T-helper 17 cell (primary cell): ENCODE data around the gene SLC9B1. TPM values are rescaled to one million over a fixed set of nuclear protein-coding genes. Genes with fewer than 3 reads are reported as not detected.
"Not testable (repeated sequence)": the region's sequence is repeated elsewhere in the genome, so short reads cannot be mapped to it uniquely, and the experiment has no call there.

Source experiments
- ATAC-seq: fragments of 150-1000 bp; cut with Tn5 transposase; 2 replicates; pipeline ENCODE4 v1.10.0; 2021; ENCODE audit warnings: mild to moderate bottlenecking, moderate library complexity
- DNase-seq, 3 donors: peaks; one replicate each; pipeline versions ENCODE4 v3.0.0 to v3.0.0-alpha.2; 2020 to 2021
- H3K9me3 ChIP-seq: one replicate; pipeline ENCODE4 v1.7.0; 2013; ENCODE audit warnings: low read length, mild to moderate bottlenecking; ENCODE audit not compliant: control insufficient read depth, poor library complexity, severe bottlenecking
- H3K27ac Mint-ChIP-seq: one replicate; pipeline ENCODE4 v1.8.0; 2022; ENCODE audit warnings: mild to moderate bottlenecking, moderate library complexity, mixed read lengths
- H3K27me3 Mint-ChIP-seq: one replicate; pipeline ENCODE4 v1.8.0; 2022; ENCODE audit warnings: mixed read lengths
- H3K36me3 Mint-ChIP-seq: one replicate; pipeline ENCODE4 v1.8.0; 2022; ENCODE audit warnings: low read depth, mixed read lengths
- H3K4me1 Mint-ChIP-seq: one replicate; pipeline ENCODE4 v1.8.0; 2022; ENCODE audit warnings: mild to moderate bottlenecking, mixed read lengths
- H3K4me3 Mint-ChIP-seq: one replicate; pipeline ENCODE4 v1.8.0; 2022; ENCODE audit warnings: mild to moderate bottlenecking, moderate library complexity, mixed read lengths
- total RNA-seq, 4 donors: library from RNA in 2 of 4; stranded (reverse) in 2 of 4; gene quantifications; one replicate each; pipeline ENCODE4 v1.2.3 and lab custom pipeline; 2022 to 2026

The SLC9B1 gene
- total RNA-seq, 2 donors from 2014 or later: 1.4 to 4.6 TPM

DNA sequence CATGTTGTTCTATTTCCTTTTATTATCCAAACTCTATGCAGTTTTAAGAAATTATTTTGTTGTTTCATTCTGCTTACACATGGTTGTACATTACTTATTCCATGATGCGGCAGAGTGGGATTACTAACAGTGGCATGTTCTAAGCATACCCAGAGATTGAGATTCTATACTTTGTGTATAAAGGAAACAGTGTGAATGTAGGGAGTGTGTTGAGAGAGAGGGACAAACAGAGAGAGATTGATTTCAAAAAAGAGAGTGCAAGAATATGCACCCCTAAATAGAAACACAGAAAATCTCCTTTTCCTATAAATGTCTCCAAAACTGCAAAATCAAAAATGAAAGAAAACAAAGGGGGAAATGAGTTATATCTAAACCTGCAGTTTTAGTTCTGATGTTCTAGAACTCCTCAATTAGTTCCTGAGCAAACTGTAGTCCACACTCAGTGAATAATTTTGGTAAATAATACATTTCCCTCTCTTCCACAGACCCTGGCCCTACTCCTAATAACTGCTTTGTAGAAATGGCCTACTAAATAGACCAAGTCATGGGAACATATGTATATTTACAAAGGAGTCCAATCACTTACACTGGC, 31.0 kb downstream of the SLC9B1 start:
- ATAC-seq (no peak), DNase-seq (no peak)
- Mint-ChIP-seq H3K4me3 (no peak overlapping the region), H3K36me3 (peaks cover 2% of the 10 kb centered on the region), H3K4me1 (no peaks in the 10 kb centered on the region), H3K27me3 (no peaks in the 10 kb centered on the region), H3K27ac (no peak overlapping the region)
- no peaks in the 10 kb centered on the region for H3K9me3 ChIP-seq

DNA sequence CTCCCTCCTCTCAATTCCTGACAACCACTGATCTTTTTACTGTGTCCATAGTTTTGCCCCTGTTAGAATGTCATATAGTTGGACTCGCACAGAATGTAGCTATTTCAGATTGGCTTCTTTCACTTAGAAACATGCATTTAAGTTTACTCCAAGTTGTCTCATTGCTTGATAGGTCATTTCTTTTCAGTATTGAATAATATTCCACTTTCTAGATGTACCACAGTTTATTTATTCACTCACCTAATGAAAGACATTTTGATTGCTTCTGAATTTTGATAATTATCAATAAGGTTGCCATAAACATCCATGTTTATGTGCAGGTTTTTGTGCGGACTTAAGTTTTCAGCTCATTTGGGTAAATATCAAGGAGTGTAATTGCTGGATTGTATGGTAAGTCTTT, 38.5 kb downstream of the SLC9B1 start:
- Mint-ChIP-seq H3K27me3 (no peaks in the 10 kb centered on the region), H3K27ac (no peak overlapping the region), H3K4me1 (no peaks in the 10 kb centered on the region), H3K36me3 (no peaks in the 10 kb centered on the region), H3K4me3 (no peak overlapping the region)
- no peaks in the 10 kb centered on the region for H3K9me3 ChIP-seq
- ATAC-seq (no peak), DNase-seq (no peak)

DNA sequence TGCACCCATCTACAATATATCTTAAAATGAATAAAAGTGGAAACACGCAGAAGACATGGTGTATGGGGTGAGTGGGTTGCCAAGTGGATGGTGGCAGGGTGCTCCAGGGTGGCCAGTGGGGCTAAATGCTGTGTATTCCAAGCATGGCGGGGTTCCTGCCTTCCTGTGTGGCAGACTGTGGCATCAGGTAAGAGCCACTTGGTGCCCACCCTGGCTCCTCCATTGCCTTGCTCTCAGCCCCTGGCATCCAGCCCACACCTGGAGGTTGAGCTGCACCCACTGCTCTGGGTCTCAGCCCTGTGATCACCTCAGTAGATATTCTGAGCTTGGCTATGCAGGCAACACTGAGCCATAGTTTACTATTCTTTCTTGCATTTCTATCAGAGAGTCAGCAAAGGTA, 57.7 kb downstream of the SLC9B1 start:
- not testable (repeated sequence) for H3K27ac Mint-ChIP-seq, H3K4me1 Mint-ChIP-seq, H3K4me3 Mint-ChIP-seq, H3K9me3 ChIP-seq, ATAC-seq, H3K27me3 Mint-ChIP-seq, DNase-seq, H3K36me3 Mint-ChIP-seq

DNA sequence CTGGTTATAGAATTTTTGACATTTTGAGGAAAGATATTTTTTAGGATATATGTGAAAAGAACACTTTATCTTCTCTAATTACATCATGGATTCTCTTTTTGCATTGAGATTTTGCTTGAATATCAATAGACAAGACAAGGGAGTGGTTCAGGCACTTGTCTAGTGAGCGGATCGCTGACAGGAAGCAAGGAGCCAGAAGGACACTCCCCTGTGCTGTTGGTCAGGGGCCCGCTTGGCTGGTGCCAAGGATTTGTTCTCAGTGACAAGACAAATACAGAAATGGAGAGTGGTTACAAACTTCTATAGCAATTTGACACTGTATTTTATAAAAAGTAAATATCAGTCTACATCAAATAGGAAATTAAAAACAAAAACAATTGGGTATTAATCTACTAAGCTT, 60.0 kb downstream of the SLC9B1 start:
- Mint-ChIP-seq H3K27me3 (no peaks in the 10 kb centered on the region), H3K4me3 (no peak overlapping the region), H3K36me3 (peaks cover 5% of the 10 kb centered on the region), H3K27ac (no peak overlapping the region), H3K4me1 (no peaks in the 10 kb centered on the region)
- DNase-seq (no peak), ATAC-seq (no peak)
- no peaks in the 10 kb centered on the region for H3K9me3 ChIP-seq

DNA sequence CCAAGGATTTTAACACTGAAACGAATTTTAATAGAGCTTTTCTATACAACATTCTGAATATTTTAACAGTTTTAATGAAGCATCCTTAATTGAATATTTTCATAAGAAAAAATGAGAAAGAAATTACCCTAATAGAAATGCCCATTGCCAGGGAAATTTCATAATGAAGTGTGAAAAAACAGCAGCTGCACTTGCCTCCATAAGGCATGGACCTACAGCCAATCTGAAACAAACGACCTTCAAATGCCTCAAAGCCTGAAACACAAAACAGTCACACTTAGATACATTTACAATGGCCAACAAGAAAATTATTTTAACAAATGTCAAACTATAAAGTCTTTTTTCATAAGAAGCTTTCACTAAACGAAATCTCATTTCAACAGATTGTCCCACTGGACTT, 74.4 kb downstream of the SLC9B1 start:
- H3K4me3 Mint-ChIP-seq: no peak overlapping the region
- H3K27ac Mint-ChIP-seq: no peak overlapping the region
- DNase-seq: no peak
- ATAC-seq: no peak
- no peaks in the 10 kb centered on the region for H3K9me3 ChIP-seq
- H3K36me3 Mint-ChIP-seq: peaks cover 2% of the 10 kb centered on the region
- no peaks in the 10 kb centered on the region for H3K27me3 Mint-ChIP-seq
- no peaks in the 10 kb centered on the region for H3K4me1 Mint-ChIP-seq

DNA sequence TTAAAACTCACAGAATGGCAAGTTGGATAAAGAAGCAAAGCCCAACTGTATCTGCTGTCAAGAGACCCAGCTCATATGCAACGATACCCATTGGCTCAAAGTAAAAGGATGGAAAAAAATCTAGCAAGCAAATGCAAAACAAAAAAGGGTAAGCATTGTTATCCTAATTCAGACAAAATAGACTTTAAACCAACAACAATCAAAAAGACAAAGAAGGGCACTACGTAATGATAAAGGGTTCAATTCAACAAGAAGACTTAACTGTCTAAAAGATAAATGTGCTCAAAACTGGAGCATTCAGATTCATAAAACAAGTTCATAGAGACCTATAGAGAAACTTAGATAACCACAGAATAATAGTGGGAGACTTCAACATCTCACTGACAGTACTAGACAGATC, 81.4 kb downstream of the SLC9B1 start:
- H3K27ac Mint-ChIP-seq, H3K36me3 Mint-ChIP-seq, H3K9me3 ChIP-seq, H3K4me1 Mint-ChIP-seq, ATAC-seq, DNase-seq, H3K27me3 Mint-ChIP-seq, H3K4me3 Mint-ChIP-seq: not testable (repeated sequence)

DNA sequence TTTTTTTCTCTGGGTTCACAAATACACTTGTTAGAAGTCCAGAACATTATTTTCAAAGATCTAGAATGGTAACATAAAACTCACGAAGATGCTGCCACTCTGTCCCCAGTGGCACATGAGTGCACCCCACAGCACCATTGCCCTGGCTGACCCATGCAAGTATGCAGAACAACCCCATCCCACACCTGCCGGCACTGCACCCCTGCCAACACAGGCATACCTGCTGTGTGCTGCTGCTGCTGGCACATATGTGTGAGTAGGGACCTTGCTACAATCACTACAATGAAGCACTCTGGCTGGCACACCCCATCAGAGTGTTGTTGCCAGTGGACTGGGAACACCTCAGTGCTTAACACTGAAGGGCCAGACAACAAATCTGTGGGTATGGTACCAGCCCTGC, 83.8 kb downstream of the SLC9B1 start:
- DNase-seq: no peak
- no peak overlapping the region for H3K27ac Mint-ChIP-seq
- no peaks in the 10 kb centered on the region for H3K4me1 Mint-ChIP-seq
- H3K4me3 Mint-ChIP-seq: no peak overlapping the region
- H3K9me3 ChIP-seq: no peaks in the 10 kb centered on the region
- H3K36me3 Mint-ChIP-seq: peaks cover 3% of the 10 kb centered on the region
- ATAC-seq: no peak
- no peaks in the 10 kb centered on the region for H3K27me3 Mint-ChIP-seq

DNA sequence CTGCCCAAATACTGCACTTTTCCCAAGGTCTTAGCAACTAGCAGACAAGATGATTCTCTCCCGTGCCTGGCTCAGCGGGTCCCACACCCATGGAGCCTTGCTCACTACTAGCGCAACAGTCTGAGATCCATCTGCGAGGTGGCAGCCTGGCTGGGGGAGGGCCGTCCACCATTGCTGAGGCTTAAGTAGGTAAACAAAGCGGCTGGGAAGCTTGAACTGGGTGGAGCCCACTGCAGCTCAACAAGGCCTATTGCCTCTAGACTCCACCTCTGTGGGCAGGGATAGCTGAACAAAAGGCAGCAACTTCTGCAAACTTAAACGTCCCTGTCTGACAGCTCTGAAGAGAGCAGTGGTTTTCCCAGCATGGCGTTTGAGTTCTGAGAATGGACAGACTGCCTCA, 99.8 kb downstream of the SLC9B1 start:
- H3K9me3 ChIP-seq, H3K27ac Mint-ChIP-seq, DNase-seq, H3K27me3 Mint-ChIP-seq, H3K4me3 Mint-ChIP-seq, H3K4me1 Mint-ChIP-seq, H3K36me3 Mint-ChIP-seq, ATAC-seq: not testable (repeated sequence)

DNA sequence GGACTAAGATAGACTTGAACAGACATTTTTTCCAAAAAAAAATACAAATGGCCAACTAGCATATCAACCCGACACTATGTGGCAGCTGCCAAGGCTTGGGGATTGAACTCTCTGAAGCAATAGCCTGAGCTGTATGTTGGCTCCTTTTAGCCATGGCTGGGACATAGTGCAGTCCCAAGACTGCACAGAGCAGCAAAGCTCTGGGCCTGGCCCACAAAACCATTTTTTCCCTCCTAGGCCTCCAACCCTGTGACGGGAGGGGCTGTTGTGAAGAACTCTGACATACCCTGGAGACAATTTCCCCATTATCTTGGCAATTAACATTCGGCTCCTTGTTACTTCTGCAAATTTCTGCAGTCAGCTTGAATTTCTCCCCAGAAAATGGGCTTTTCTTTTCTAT, 100.6 kb downstream of the SLC9B1 start:
- no peak overlapping the region for H3K4me3 Mint-ChIP-seq
- peaks cover 8% of the 10 kb centered on the region for H3K36me3 Mint-ChIP-seq
- no peaks in the 10 kb centered on the region for H3K4me1 Mint-ChIP-seq
- DNase-seq (no peak), ATAC-seq (no peak)
- H3K27me3 Mint-ChIP-seq: no peaks in the 10 kb centered on the region
- H3K27ac Mint-ChIP-seq: no peak overlapping the region
- H3K9me3 ChIP-seq: no peaks in the 10 kb centered on the region

DNA sequence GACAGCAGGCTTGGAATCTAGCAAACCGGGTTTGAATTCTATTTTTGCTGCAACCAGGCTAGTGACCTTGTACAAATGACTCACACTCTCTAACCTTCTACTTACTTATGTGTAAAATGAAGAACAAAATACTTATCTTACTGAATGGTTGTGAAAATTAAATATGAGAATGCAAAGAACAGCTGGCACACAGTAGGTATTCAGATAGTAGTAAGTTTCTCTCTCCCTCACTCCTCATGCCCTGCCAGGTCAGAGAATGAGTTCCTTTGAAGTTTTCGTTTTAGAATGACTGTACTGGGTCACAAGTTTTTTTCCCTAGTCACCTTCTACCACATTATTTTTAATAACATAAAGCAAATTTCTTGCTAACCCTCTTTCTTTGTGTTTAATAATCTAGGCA, 117.7 kb downstream of the SLC9B1 start:
- Mint-ChIP-seq H3K27ac (no peak overlapping the region), H3K36me3 (no peaks in the 10 kb centered on the region), H3K4me1 (no peaks in the 10 kb centered on the region), H3K27me3 (no peaks in the 10 kb centered on the region), H3K4me3 (no peak overlapping the region)
- DNase-seq (no peak), ATAC-seq (no peak)
- H3K9me3 ChIP-seq: no peaks in the 10 kb centered on the region

DNA sequence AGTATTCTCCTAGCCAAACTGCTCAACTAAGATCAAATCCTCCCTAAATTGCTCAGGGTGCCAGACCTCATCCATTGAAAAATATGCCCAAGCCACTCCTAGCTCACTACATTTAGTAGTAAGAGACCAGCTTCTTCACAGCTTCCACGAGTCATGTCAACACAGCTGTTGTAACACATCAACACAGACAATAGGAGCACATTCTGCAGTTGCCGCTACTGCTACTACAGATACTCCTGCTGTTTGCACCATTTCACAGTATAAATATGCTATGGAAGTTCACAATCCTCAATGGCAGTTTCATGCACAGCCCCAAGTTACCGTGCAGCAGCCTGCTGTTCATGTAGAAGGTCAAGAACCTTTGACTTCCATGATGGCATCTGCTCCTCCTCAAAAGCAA, 121.9 kb downstream of the SLC9B1 start:
- H3K27me3 Mint-ChIP-seq, H3K9me3 ChIP-seq, H3K27ac Mint-ChIP-seq, H3K4me1 Mint-ChIP-seq, ATAC-seq, DNase-seq, H3K4me3 Mint-ChIP-seq, H3K36me3 Mint-ChIP-seq: not testable (repeated sequence)

DNA sequence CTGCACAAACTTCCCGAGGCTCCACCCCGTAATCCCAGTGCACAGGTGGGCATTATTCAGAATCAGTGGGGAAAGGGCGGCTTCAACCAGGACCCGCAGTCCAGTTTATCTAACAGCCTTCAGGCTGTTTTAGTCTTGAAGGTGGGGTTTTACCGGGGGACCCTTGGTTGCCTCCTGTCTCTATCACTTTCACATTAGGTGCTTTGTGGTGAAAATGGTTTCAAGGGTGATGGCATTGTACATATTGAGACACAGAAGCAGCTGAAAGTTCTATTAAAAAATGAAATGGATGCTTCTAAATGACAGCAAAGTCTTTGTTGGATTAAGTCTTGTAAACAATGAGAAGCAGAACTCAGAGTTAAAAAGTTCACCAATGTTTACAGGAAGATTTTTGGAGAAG, 123.0 kb downstream of the SLC9B1 start:
- not testable (repeated sequence) for H3K4me3 Mint-ChIP-seq, H3K27me3 Mint-ChIP-seq, H3K36me3 Mint-ChIP-seq, H3K27ac Mint-ChIP-seq, ATAC-seq, H3K9me3 ChIP-seq, DNase-seq, H3K4me1 Mint-ChIP-seq

DNA sequence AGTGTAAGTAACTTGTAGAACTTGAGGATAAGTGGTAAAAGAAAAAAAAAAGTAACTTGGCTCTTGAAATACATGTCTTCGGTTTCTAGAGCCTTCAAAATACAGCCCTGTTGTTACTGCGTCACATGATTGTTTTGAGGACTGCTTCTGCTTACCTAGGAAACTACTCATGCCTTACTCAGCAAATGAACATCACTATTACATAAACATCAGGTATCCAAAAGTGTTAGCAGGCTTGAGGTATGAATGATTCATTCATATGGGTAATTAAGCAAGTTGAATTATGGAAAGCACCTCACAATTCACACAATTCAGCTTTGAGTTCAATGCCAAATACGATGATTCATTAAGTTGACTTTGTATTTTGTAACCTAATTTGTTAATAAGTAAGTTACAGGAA, 129.6 kb downstream of the SLC9B1 start:
- not testable (repeated sequence) for H3K36me3 Mint-ChIP-seq, H3K27ac Mint-ChIP-seq

DNA sequence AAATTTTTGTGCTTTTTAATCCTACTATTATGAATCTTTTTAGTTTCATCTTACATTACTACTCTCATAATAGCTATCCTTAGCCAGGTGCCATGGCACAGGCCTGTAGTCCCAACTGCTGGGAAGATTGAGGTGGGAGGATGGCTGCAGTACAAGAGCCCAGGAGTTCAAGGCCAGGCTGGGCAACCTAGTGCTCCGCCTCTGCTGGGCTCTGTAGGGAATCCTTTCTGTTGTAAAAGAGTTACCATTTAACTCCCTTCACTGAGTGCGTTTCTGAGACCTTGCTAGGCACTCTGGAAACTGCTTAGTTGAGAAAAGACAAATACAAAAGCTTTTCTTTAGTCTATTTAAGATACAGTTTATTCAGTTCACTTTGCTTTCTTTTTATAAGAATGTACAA, 130.9 kb downstream of the SLC9B1 start:
- ATAC-seq, H3K9me3 ChIP-seq, DNase-seq, H3K27me3 Mint-ChIP-seq, H3K36me3 Mint-ChIP-seq, H3K4me3 Mint-ChIP-seq, H3K4me1 Mint-ChIP-seq: not testable (repeated sequence)
- peak overlapping the region; percentile 24 for H3K27ac Mint-ChIP-seq

More for the DNA sequence above, 129.6 kb downstream of the SLC9B1 start:
- not testable (repeated sequence) for DNase-seq, H3K4me1 Mint-ChIP-seq, ATAC-seq, H3K4me3 Mint-ChIP-seq, H3K27me3 Mint-ChIP-seq, H3K9me3 ChIP-seq
